Measurements from ENCODE around the gene ZIC5.

Gene ZIC5

DNA sequence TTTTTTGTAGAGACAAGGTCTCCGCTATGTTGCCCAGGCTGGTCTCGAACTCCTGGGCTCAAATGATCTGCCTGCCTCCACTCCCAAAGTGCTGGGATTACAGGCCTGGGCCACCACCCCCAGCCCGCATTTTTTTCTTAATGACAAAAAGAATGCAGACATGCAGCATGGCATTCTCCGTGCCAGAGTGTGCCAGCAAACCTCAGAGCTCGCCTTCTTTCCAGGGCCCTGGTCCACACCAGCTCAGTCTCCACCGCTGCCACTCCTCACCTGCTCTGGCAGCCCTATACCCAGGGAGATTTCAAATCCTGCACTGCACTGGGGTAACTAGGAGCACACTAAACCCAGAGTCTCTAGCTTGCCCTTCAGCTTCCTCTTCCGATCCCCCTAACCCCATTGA lies 41.7 kb downstream of the ZIC5 start:
- no peak for DNase-seq

DNA sequence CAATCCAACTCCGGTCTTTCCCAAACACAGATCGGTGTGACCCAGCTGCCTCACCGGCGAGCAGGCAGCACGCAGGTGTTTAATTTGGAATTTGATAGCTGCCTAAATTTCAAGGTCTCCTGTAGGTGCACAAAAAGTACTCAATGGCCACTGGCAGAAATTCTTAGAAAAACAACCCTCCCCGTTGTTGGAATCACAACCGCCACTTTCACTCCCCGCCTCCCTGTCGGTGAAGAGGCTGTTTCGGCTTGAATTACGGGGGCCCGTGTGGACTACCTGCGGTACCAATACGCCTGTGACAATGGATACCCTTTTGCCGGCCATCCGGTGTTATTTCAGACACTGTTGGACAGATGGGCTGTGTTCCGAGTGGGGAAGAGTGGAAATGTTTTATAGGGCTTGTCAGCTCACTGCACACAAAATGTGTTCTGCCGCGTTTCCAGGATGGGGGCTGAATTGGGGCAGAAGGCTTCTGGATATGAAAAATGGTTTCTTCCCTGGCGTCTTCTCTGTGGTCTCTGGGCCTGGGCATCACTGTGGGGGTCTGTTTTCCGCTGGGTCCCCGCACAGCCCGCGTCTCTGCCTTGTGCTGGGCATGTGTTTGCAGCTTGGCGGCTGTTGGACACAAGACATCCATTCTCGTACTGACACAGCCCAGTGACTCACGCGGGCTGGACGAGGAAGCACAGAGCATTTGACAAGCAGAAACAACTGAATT lies 45.4 kb downstream of the ZIC5 start:
- peak; percentile 68 for DNase-seq

DNA sequence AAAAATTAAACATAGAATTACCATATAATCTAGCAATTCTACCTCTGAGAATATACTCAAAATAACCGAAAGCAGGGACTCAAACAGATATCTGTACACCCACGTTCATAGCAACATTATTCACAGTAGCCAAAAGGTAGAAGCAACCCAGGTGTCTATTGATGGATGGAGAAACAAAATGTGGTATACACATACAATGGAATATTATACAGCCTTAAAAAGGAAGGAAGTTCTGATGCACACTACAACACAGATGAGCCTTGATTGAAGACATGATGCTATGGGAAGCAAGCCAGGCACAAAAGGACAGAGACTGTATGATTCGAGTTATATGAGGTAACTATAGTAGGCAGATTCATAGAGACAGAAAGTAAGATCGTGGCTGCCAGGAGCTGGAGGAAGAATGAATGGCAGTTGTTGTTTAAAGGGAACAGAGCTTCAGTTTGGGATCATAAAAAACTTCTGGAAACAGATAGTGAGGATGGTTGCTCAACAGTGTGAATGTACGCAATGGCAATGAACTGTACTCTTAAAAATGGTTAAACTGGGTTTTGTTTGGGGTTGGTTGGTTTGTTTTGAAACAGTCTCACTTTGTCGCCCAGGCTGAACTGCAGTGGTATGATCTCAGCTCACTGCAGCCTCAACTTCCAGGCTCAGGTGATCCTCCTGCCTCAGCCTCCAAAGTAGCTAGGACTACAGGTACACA lies 47.5 kb downstream of the ZIC5 start:
- DNase-seq = no peak

DNA sequence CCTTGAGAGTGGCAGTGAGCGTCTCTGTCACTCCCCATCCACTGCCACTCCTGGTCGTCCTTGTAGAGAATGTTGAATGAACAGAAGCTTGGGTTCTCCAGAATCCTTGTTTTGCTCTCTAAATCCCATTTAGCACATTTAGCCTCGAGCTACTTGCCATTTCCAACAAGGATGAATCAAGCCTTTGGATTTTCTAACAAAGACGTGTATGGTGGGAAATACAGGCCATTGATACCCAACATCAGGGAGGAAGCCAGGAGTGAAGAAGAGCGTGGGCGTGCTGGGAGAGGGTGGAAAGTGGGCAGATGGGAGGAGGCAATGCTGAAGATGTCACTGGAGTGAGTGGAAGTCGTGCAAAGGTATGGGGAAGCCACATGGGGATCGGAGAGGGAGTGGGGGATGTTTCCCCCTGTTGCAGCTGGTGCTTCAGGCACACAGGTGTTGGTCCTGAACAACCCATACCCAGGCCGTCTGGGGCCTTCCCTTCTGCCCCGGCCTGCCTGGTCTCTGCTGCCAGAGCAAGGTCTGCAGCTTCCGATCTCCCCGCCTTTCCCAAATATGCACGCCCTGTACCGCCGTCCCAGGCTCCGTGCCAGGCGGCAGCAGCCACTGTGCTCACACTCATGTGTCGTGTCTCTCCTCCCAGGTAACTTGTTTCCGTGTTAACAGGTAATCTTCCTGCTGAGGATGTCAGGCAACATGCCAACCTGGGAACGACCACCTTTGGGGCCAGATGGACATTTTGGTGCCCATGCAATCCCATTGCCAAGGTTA lies 48.7 kb downstream of the ZIC5 start:
- no peak for DNase-seq

DNA sequence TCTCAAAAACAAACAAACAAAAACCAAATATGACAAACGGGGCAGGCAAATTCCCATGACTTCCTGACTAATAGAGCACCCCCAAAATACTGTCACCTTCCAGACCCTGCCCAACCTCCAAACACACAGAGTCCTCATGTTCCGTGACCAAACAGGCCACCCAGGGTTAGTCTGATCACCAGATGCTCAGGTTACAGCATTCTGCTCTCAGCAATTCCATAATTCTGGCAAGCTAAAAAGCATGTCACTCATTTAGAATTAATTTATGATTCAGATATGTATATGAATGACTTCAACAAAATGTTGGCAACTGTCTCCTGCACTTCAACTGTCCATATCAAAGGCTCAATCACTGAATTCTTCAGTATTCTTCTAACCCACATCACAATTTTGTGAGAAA lies 52.4 kb downstream of the ZIC5 start:
- no peak for DNase-seq

DNA sequence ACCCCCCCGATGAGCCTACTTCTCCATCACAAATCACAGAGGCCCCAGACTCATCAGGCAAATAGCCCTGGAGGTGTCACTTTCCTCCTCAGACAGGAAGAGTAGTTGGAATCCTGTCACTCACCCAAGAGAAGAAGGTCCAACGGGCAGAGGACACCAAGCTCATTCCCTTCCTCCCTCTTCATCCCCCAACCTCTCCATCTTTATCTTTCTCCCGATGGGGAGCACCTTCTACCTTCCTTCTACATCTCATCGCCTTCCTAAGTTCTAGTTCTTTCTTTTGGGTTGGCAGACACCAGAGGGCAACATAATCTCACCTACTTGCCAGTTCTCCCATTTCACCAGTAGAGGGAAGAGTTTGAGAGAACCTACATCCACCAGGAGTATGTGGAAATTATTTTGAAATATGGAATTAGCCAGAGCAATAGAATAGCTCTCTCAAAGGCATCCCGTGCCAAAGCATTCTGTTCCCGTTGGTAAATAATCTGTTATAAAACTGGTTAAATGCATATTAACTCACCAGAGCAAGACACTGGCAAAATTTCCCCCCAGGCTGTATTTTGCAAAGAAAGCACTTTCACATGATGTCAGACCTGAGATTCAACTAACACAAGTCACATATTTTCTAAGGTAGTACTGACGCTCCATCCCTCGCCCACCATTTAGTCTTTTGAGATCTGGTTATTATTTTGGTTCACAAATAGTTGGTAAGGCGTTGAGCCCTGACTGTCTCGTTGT lies 55.0 kb downstream of the ZIC5 start:
- peak; percentile 80 for DNase-seq

DNA sequence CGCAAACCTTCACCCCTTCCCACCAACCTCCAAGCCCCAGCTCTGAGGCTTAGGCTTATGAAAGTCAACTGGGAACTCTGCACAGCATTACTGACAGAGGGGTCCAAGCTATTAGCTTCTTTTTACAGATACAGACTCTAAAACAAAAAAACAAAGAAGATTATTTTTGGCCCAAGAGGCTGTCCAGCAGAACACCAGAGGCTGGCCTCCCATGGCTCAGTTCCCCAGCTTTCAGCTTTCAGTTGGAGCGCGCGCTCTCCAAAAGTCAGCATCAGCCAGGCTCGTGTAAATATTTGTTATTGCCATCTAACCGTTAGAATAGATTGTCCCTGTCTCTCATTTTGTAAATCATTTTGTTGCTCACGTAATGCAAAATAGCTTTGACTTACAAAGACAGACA lies 58.4 kb downstream of the ZIC5 start:
- peak; percentile 36 for DNase-seq
